Measurements from ENCODE around the gene RBM4B. TPM values are rescaled to one million over a fixed set of nuclear protein-coding genes. Genes with fewer than 3 reads are reported as not detected.

The RBM4B gene
- polyA plus RNA-seq, 2 donors, result 12.0 to 12.8 TPM

DNA sequence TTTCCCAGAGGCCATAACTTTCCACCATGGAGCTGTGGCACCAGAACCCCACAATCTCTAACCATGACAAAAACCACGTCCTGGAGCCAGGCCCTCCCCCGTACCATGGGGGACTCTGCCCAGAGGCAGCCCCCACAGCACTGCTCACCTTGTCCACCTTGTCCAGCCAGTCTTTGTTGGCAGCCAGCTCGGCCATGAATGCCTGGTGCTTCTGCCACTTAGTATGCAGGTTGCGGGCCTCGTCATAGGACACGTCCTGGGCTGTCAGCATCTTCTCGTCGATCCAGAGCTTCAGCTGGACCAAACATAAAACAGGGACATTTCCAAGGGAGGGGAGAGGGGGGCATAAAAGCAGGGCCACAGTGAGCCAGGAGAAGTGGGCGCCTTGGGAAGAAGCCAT, 20.8 kb upstream of the RBM4B start:
- no peaks in the 10 kb centered on the region for H3K4me1 ChIP-seq (ENCODE audit: control insufficient read depth in 2 of 2, insufficient read depth in 2 of 2, low read length in 1 of 2)
- no peaks in the 10 kb centered on the region for H3K9me3 ChIP-seq (ENCODE audit: control insufficient read depth in 2 of 2, insufficient read depth in 1 of 2, low read depth in 1 of 2, low read length in 1 of 2)
- no peak overlapping the region for H3K4me3 ChIP-seq (ENCODE audit: low read depth in 1 of 2, low read length in 2 of 2)
- H3K27ac ChIP-seq (ENCODE audit: low read depth in 2 of 2, low read length in 1 of 2), result no peak overlapping the region
- H3K36me3 ChIP-seq (ENCODE audit: control insufficient read depth in 2 of 2, insufficient read depth in 2 of 2, low read length in 1 of 2), result peaks cover 8 to 46% of the 10 kb centered on the region in 2 donors
- WGBS, 2 donors, result 93 to 96% methylated on average over 9 of the region's 9 CpGs
- H3K27me3 ChIP-seq (ENCODE audit: control insufficient read depth in 1 of 2, insufficient read depth in 2 of 2, low read length in 2 of 2), result no peaks in the 10 kb centered on the region

DNA sequence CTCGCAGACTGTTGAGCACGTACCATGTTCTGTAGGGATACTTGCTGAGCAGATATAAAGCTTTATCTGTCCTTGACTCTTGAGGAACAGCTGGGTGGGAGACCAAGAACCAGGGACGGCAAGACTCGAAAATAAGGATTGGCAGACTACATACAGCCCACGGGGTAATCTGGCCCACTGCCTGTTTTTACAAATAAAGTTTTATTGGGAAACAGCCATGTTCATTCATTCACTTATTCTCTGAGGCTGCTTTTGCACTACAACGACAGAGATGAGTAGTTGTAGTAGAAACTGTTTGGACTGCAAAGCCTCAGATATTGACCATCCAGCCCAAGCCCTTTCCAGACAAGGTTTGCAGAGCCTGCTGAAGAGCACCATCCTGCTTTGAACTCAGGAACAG, 20.3 kb upstream of the RBM4B start:
- Histone ChIP-seq H3K27ac (ENCODE audit: low read depth in 2 of 2, low read length in 1 of 2) (no peak overlapping the region), H3K4me1 (ENCODE audit: control insufficient read depth in 2 of 2, insufficient read depth in 2 of 2, low read length in 1 of 2) (no peaks in the 10 kb centered on the region), H3K9me3 (ENCODE audit: control insufficient read depth in 2 of 2, insufficient read depth in 1 of 2, low read depth in 1 of 2, low read length in 1 of 2) (no peaks in the 10 kb centered on the region), H3K27me3 (ENCODE audit: control insufficient read depth in 1 of 2, insufficient read depth in 2 of 2, low read length in 2 of 2) (no peaks in the 10 kb centered on the region), H3K36me3 (ENCODE audit: control insufficient read depth in 2 of 2, insufficient read depth in 2 of 2, low read length in 1 of 2) (peaks cover 8 to 51% of the 10 kb centered on the region in 2 donors), H3K4me3 (ENCODE audit: low read depth in 1 of 2, low read length in 2 of 2) (no peak overlapping the region)
- WGBS, 2 donors, result 92 to 94% methylated on average over 6 of the region's 6 CpGs

- H3K36me3 ChIP-seq (ENCODE audit: control insufficient read depth in 2 of 2, insufficient read depth in 2 of 2, low read length in 1 of 2), result peaks cover 8 to 63% of the 10 kb centered on the region in 2 donors
- H3K27me3 ChIP-seq (ENCODE audit: control insufficient read depth in 1 of 2, insufficient read depth in 2 of 2, low read length in 2 of 2), result no peaks in the 10 kb centered on the region
- H3K4me3 ChIP-seq (ENCODE audit: low read depth in 1 of 2, low read length in 2 of 2), result no peak overlapping the region
- 91 to 92% methylated on average over 9 of the region's 9 CpGs for WGBS, 2 donors
- no peaks in the 10 kb centered on the region for H3K4me1 ChIP-seq (ENCODE audit: control insufficient read depth in 2 of 2, insufficient read depth in 2 of 2, low read length in 1 of 2)
- H3K27ac ChIP-seq (ENCODE audit: low read depth in 2 of 2, low read length in 1 of 2), result no peak overlapping the region
- no peaks in the 10 kb centered on the region for H3K9me3 ChIP-seq (ENCODE audit: control insufficient read depth in 2 of 2, insufficient read depth in 1 of 2, low read depth in 1 of 2, low read length in 1 of 2)
Observed at GRCh38 chr11:66696146-66696545, 18.5 kb upstream of the RBM4B start.

GRCh38 chr11:66694732-66695207, 17.1 kb upstream of the RBM4B start:
- Histone ChIP-seq H3K27me3 (ENCODE audit: control insufficient read depth in 1 of 2, insufficient read depth in 2 of 2, low read length in 2 of 2) (no peaks in the 10 kb centered on the region), H3K9me3 (ENCODE audit: control insufficient read depth in 2 of 2, insufficient read depth in 1 of 2, low read depth in 1 of 2, low read length in 1 of 2) (no peaks in the 10 kb centered on the region), H3K27ac (ENCODE audit: low read depth in 2 of 2, low read length in 1 of 2) (peak overlapping the region in 1 of 2 donors; percentile 26), H3K36me3 (ENCODE audit: control insufficient read depth in 2 of 2, insufficient read depth in 2 of 2, low read length in 1 of 2) (peaks cover 8 to 66% of the 10 kb centered on the region in 2 donors), H3K4me1 (ENCODE audit: control insufficient read depth in 2 of 2, insufficient read depth in 2 of 2, low read length in 1 of 2) (no peaks in the 10 kb centered on the region), H3K4me3 (ENCODE audit: low read depth in 1 of 2, low read length in 2 of 2) (no peak overlapping the region)
- 18 to 20% methylated on average over 6 of the region's 6 CpGs for WGBS, 2 donors

DNA sequence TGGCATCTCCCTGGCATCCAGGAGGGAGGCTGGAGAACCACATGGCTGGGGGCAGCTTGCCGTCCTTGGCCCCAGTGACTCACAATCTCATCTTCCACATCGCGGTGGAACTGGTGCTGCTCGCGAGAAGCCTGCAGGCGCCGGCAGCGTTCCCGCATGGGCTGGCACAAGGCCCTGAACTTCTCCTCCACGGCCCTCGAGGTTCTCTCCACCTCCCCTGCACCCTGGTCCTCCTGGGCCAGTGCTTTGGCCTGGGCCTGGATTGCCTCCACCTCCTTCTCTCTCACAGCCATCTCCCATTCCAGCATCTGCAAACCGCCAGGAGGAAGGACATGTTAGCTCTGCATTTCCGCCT, 16.3 kb upstream of the RBM4B start:
- 77 to 82% methylated on average over 13 of the region's 13 CpGs for WGBS, 2 donors
- Histone ChIP-seq H3K27ac (ENCODE audit: low read depth in 2 of 2, low read length in 1 of 2) (no peak overlapping the region), H3K4me1 (ENCODE audit: control insufficient read depth in 2 of 2, insufficient read depth in 2 of 2, low read length in 1 of 2) (no peaks in the 10 kb centered on the region)

DNA sequence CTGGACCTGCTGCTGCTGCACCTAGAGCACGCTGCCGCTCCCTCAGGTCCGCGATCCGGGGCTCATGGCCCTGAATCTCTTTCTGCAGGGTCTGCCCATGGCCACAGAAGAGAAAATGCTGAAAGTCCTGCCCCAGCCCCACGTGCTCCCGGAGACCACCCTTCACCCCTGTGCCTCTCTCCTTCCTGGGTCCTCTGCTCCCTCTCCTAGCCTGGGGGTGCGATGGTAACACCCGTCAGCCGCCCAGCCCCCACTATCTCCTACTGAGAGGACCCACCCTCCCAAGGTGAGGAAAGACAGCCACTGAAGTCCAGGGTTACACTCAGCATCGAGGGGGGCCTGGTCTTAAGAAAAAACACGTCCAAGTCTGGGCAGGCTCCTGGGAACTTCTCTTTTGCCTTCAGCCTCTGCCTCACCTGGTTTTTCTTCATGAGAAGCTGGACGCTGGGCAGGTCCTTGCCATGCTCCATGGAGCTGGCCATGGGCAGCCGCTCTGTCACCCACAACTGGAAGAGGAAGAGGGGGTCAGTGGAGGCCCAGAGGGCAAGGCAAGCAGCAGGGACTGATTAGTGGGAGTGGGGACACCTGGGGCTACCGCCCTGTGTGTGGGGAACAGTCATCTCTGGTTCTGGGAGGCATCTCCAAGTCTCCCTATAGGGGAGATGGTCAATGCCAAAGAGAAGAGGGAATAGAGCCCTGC, 15.8 kb upstream of the RBM4B start:
- 93% methylated on average over 15 of the region's 15 CpGs for WGBS, 2 donors
- peaks cover 4 to 59% of the 10 kb centered on the region in 2 donors for H3K36me3 ChIP-seq (ENCODE audit: control insufficient read depth in 2 of 2, insufficient read depth in 2 of 2, low read length in 1 of 2)
- H3K4me3 ChIP-seq (ENCODE audit: low read depth in 1 of 2, low read length in 2 of 2), result no peak overlapping the region
- H3K27me3 ChIP-seq (ENCODE audit: control insufficient read depth in 1 of 2, insufficient read depth in 2 of 2, low read length in 2 of 2), result no peaks in the 10 kb centered on the region
- H3K4me1 ChIP-seq (ENCODE audit: control insufficient read depth in 2 of 2, insufficient read depth in 2 of 2, low read length in 1 of 2), result no peaks in the 10 kb centered on the region
- H3K27ac ChIP-seq (ENCODE audit: low read depth in 2 of 2, low read length in 1 of 2), result no peak overlapping the region
- no peaks in the 10 kb centered on the region for H3K9me3 ChIP-seq (ENCODE audit: control insufficient read depth in 2 of 2, insufficient read depth in 1 of 2, low read depth in 1 of 2, low read length in 1 of 2)

More for the DNA sequence above, 16.3 kb upstream of the RBM4B start:
- H3K9me3 ChIP-seq (ENCODE audit: control insufficient read depth in 2 of 2, insufficient read depth in 1 of 2, low read depth in 1 of 2, low read length in 1 of 2), result no peaks in the 10 kb centered on the region
- no peaks in the 10 kb centered on the region for H3K27me3 ChIP-seq (ENCODE audit: control insufficient read depth in 1 of 2, insufficient read depth in 2 of 2, low read length in 2 of 2)
- peaks cover 4 to 63% of the 10 kb centered on the region in 2 donors for H3K36me3 ChIP-seq (ENCODE audit: control insufficient read depth in 2 of 2, insufficient read depth in 2 of 2, low read length in 1 of 2)
- no peak overlapping the region for H3K4me3 ChIP-seq (ENCODE audit: low read depth in 1 of 2, low read length in 2 of 2)

DNA sequence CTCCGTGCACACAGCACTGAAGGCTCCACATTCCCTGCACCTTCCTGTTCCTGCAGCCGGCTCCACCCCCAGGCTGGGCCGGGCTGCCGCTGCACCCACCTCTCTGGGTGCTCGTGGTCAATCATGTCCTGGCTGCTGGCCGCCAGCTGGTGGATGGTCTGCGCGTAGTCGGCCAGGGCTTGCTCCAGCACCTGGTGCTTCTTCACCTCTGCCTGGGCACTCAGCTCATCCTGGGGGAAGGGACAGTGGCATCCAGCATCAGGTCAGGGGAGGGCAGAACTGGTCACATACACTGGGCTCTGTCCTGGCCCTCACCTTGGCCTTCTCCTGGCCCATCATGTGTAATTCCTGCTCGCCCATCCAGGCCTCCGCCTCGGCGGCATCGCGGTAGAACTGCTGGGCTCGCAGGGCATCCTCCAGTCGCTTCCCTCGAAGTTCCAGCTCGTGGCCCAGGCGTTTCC, 15.2 kb upstream of the RBM4B start:
- H3K36me3 ChIP-seq (ENCODE audit: control insufficient read depth in 2 of 2, insufficient read depth in 2 of 2, low read length in 1 of 2), result peaks cover 4 to 61% of the 10 kb centered on the region in 2 donors
- H3K4me3 ChIP-seq (ENCODE audit: low read depth in 1 of 2, low read length in 2 of 2), result no peak overlapping the region
- 91 to 93% methylated on average over 20 of the region's 20 CpGs for WGBS, 2 donors
- H3K27me3 ChIP-seq (ENCODE audit: control insufficient read depth in 1 of 2, insufficient read depth in 2 of 2, low read length in 2 of 2), result no peaks in the 10 kb centered on the region
- no peaks in the 10 kb centered on the region for H3K9me3 ChIP-seq (ENCODE audit: control insufficient read depth in 2 of 2, insufficient read depth in 1 of 2, low read depth in 1 of 2, low read length in 1 of 2)
- no peak overlapping the region for H3K27ac ChIP-seq (ENCODE audit: low read depth in 2 of 2, low read length in 1 of 2)
- H3K4me1 ChIP-seq (ENCODE audit: control insufficient read depth in 2 of 2, insufficient read depth in 2 of 2, low read length in 1 of 2), result no peaks in the 10 kb centered on the region

- no peaks in the 10 kb centered on the region for H3K27me3 ChIP-seq (ENCODE audit: control insufficient read depth in 1 of 2, insufficient read depth in 2 of 2, low read length in 2 of 2)
- no peaks in the 10 kb centered on the region for H3K9me3 ChIP-seq (ENCODE audit: control insufficient read depth in 2 of 2, insufficient read depth in 1 of 2, low read depth in 1 of 2, low read length in 1 of 2)
- H3K4me3 ChIP-seq (ENCODE audit: low read depth in 1 of 2, low read length in 2 of 2), result no peak overlapping the region
- H3K27ac ChIP-seq (ENCODE audit: low read depth in 2 of 2, low read length in 1 of 2), result no peak overlapping the region
- H3K36me3 ChIP-seq (ENCODE audit: control insufficient read depth in 2 of 2, insufficient read depth in 2 of 2, low read length in 1 of 2), result peaks cover 4 to 64% of the 10 kb centered on the region in 2 donors
- WGBS, 2 donors, result 88 to 89% methylated on average over 18 of the region's 18 CpGs
- no peaks in the 10 kb centered on the region for H3K4me1 ChIP-seq (ENCODE audit: control insufficient read depth in 2 of 2, insufficient read depth in 2 of 2, low read length in 1 of 2)
Observed at GRCh38 chr11:66692446-66692845, 14.8 kb upstream of the RBM4B start.

GRCh38 chr11:66691311-66691980, 13.8 kb upstream of the RBM4B start:
- 89 to 93% methylated on average over 38 of the region's 38 CpGs for WGBS, 2 donors
- Histone ChIP-seq H3K27ac (ENCODE audit: low read depth in 2 of 2, low read length in 1 of 2) (no peak overlapping the region), H3K4me1 (ENCODE audit: control insufficient read depth in 2 of 2, insufficient read depth in 2 of 2, low read length in 1 of 2) (peaks cover 0 to 6% of the 10 kb centered on the region in 2 donors), H3K9me3 (ENCODE audit: control insufficient read depth in 2 of 2, insufficient read depth in 1 of 2, low read depth in 1 of 2, low read length in 1 of 2) (no peaks in the 10 kb centered on the region), H3K36me3 (ENCODE audit: control insufficient read depth in 2 of 2, insufficient read depth in 2 of 2, low read length in 1 of 2) (peaks cover 4 to 57% of the 10 kb centered on the region in 2 donors), H3K4me3 (ENCODE audit: low read depth in 1 of 2, low read length in 2 of 2) (no peak overlapping the region), H3K27me3 (ENCODE audit: control insufficient read depth in 1 of 2, insufficient read depth in 2 of 2, low read length in 2 of 2) (no peaks in the 10 kb centered on the region)
